AG09319 (cell line): Measurements from ENCODE around the gene MBOAT2.

ENCODE experiments used
- DNase-seq: peaks from one replicate; pipeline ENCODE4 v3.0.0-alpha.2; 2010; ENCODE audit warnings: low read depth; ENCODE audit errors: extremely low read depth
- CTCF ChIP-seq: IDR thresholded peaks from 2 replicates; pipeline ENCODE4 v1.5.1; 2011; ENCODE audit warnings: low read depth, mild to moderate bottlenecking, inconsistent platforms, low read length, moderate library complexity

The MBOAT2 gene

GRCh38 chr2:8892111-8892510 is 111.4 kb downstream of the MBOAT2 start:
- no peak for TF ChIP-seq CTCF
- no peak for DNase-seq

- no peak for DNase-seq
- no peak for TF ChIP-seq CTCF
These were observed 113.5 kb downstream of the MBOAT2 start for GRCh38 chr2:8889978-8890377.

- TF ChIP-seq CTCF: no peak
These were observed 114.5 kb downstream of the MBOAT2 start for GRCh38 chr2:8888963-8889362.

GRCh38 chr2:8886876-8887275 is 116.6 kb downstream of the MBOAT2 start:
- TF ChIP-seq CTCF: no peak
- no peak for DNase-seq

More at GRCh38 chr2:8888963-8889362, 114.5 kb downstream of the MBOAT2 start:
- DNase-seq: no peak

GRCh38 chr2:8886202-8886518 is 117.3 kb downstream of the MBOAT2 start:
- DNase-seq: no peak
- TF ChIP-seq CTCF: no peak

- no peak for TF ChIP-seq CTCF
- DNase-seq: no peak
These were observed 117.9 kb downstream of the MBOAT2 start for GRCh38 chr2:8885449-8886201.

- no peak for DNase-seq
- TF ChIP-seq CTCF: no peak
These were observed 118.7 kb downstream of the MBOAT2 start for GRCh38 chr2:8884812-8885211.
